Esophagus squamous epithelium (tissue), 4 donors: ENCODE results near the gene OTP.

Experiments used
- CTCF ChIP-seq, 6 experiments: fragments of 450-650 bp in 4 of 6; fragments of 200-600 bp in 2 of 6; sonication (generic) in 2 of 6; IDR thresholded peaks; one replicate each; pipeline ENCODE4 v1.5.1; 2016 to 2019; ENCODE audit warnings: antibody characterized with exemption in 6 of 6, mild to moderate bottlenecking in 4 of 6, moderate library complexity in 4 of 6
- POLR2A ChIP-seq, 4 donors: fragments of 450-650 bp; IDR thresholded peaks; one replicate each; pipeline ENCODE4 v1.6.1; 2017; ENCODE audit warnings: antibody characterized with exemption in 4 of 4, mild to moderate bottlenecking in 4 of 4, moderate library complexity in 3 of 4

GRCh38 chr5:77651343-77651742 is 12.8 kb upstream of the OTP start:
- TF ChIP-seq CTCF (IDR thresholded peaks at IDR 0.05) (no peak), POLR2A (IDR thresholded peaks at IDR 0.05) (no peak)
